WTC11 (cell line): Measurements from ENCODE around the gene R3HCC1L. TPM values are rescaled to one million over a fixed set of nuclear protein-coding genes. Genes with fewer than 3 reads are reported as not detected.

Experiments
- ATAC-seq: fragments of 200-7000 bp; cut with Tn5 transposase; 2 replicates; pipeline ENCODE4 v1.10.0; 2021; ENCODE audit warnings: mild to moderate bottlenecking, moderate library complexity
- CTCF ChIA-PET: fragments of 300-600 bp; sonication (Branson Sonifier 250); formaldehyde crosslinking; loops from one replicate; lab custom pipeline; 2021; ENCODE audit warnings: antibody characterized with exemption; lab: Charles Lee
- POLR2A ChIA-PET: fragments of 350-600 bp; sonication (Branson Sonifier 250); formaldehyde crosslinking; loops from one replicate; lab custom pipeline; 2021; ENCODE audit warnings: antibody characterized with exemption; lab: Charles Lee
- DNase-seq: peaks from one replicate; pipeline ENCODE4 v3.0.0; 2021; ENCODE audit warnings: low spot score
- H3K27ac Mint-ChIP-seq: 2 replicates; pipeline ENCODE4 v1.8.0; 2021; ENCODE audit warnings: mixed read lengths
- H3K27me3 Mint-ChIP-seq: 2 replicates; pipeline ENCODE4 v1.8.0; 2021; ENCODE audit warnings: low read depth, mild to moderate bottlenecking, moderate library complexity, mixed read lengths
- H3K36me3 Mint-ChIP-seq: 2 replicates; pipeline ENCODE4 v1.8.0; 2021; ENCODE audit warnings: mixed read lengths
- H3K4me1 Mint-ChIP-seq: 2 replicates; pipeline ENCODE4 v1.8.0; 2022; ENCODE audit warnings: mixed read lengths
- H3K4me3 Mint-ChIP-seq: 2 replicates; pipeline ENCODE4 v1.8.0; 2021; ENCODE audit warnings: mild to moderate bottlenecking, moderate library complexity, mixed read lengths
- H3K9me3 Mint-ChIP-seq: 2 replicates; pipeline ENCODE4 v1.8.0; 2021; ENCODE audit warnings: mixed read lengths
- ATF1 ChIP-seq: sonication (generic); formaldehyde crosslinking; IDR thresholded peaks from 2 replicates; pipeline ENCODE4 v1.8.1; 2023; ENCODE audit warnings: mild to moderate bottlenecking, moderate library complexity, missing genetic modification reagents
- ETV6 ChIP-seq: sonication (generic); formaldehyde crosslinking; IDR thresholded peaks from 2 replicates; pipeline ENCODE4 v1.8.1; 2022; ENCODE audit warnings: mild to moderate bottlenecking, missing genetic modification reagents
- FOXJ3 ChIP-seq: sonication (generic); formaldehyde crosslinking; IDR thresholded peaks from 2 replicates; pipeline ENCODE4 v1.9.0; 2021; ENCODE audit warnings: missing genetic modification reagents, mild to moderate bottlenecking, borderline replicate concordance
- FOXP1 ChIP-seq: sonication (generic); formaldehyde crosslinking; IDR thresholded peaks from 2 replicates; pipeline ENCODE4 v1.8.0; 2022; ENCODE audit warnings: missing genetic modification reagents, mild to moderate bottlenecking, moderate library complexity, borderline replicate concordance
- GTF2I ChIP-seq: fragments of 250-450 bp; sonication (Bioruptor Pico); conservative IDR thresholded peaks from 2 replicates; pipeline ENCODE4 v1.4.0; 2021; ENCODE audit warnings: mild to moderate bottlenecking
- IRF2 ChIP-seq: sonication (generic); formaldehyde crosslinking; IDR thresholded peaks from 2 replicates; pipeline ENCODE4 v1.8.0; 2022; ENCODE audit warnings: low read depth, missing genetic modification reagents, borderline replicate concordance
- JAZF1 ChIP-seq: fragments of 250-450 bp; sonication (Bioruptor Pico); IDR thresholded peaks from 2 replicates; pipeline ENCODE4 v1.9.0; 2021; ENCODE audit warnings: moderate library complexity, mild to moderate bottlenecking, inconsistent platforms
- JUN ChIP-seq: sonication (generic); formaldehyde crosslinking; IDR thresholded peaks from 2 replicates; pipeline ENCODE4 v1.8.0; 2023; ENCODE audit warnings: mild to moderate bottlenecking, missing genetic modification reagents
- MXD4 ChIP-seq: fragments of 250-450 bp; sonication (Bioruptor Pico); IDR thresholded peaks from 2 replicates; pipeline ENCODE4 v1.8.0; 2021; ENCODE audit warnings: mild to moderate bottlenecking, moderate library complexity, borderline replicate concordance
- MYBL2 ChIP-seq: sonication (generic); formaldehyde crosslinking; IDR thresholded peaks from 2 replicates; pipeline ENCODE4 v1.8.1; 2023; ENCODE audit warnings: mild to moderate bottlenecking, moderate library complexity, missing genetic modification reagents
- NR1H2 ChIP-seq: sonication (generic); formaldehyde crosslinking; IDR thresholded peaks from 2 replicates; pipeline ENCODE4 v1.9.0; 2021; ENCODE audit warnings: mild to moderate bottlenecking, moderate library complexity, missing genetic modification reagents
- NR3C1 ChIP-seq: sonication (generic); formaldehyde crosslinking; conservative IDR thresholded peaks from 2 replicates; pipeline ENCODE4 v1.8.1; 2023; ENCODE audit warnings: low read depth, mild to moderate bottlenecking, missing genetic modification reagents
- RORB ChIP-seq: fragments of 250-450 bp; sonication (Bioruptor Pico); IDR thresholded peaks from 2 replicates; pipeline ENCODE4 v1.9.0; 2021; ENCODE audit warnings: mild to moderate bottlenecking
- SMAD3 ChIP-seq: sonication (generic); formaldehyde crosslinking; IDR thresholded peaks from 2 replicates; pipeline ENCODE4 v1.8.0; 2022; ENCODE audit warnings: missing genetic modification reagents, mild to moderate bottlenecking, borderline replicate concordance
- SP1 ChIP-seq: sonication (generic); formaldehyde crosslinking; conservative IDR thresholded peaks from 2 replicates; pipeline ENCODE4 v1.8.1; 2022; ENCODE audit warnings: missing genetic modification reagents
- TCF7 ChIP-seq: sonication (generic); formaldehyde crosslinking; IDR thresholded peaks from 2 replicates; pipeline ENCODE4 v1.8.0; 2022; ENCODE audit warnings: mild to moderate bottlenecking, low read depth, missing genetic modification reagents, moderate library complexity
- ZBTB21 ChIP-seq: sonication (generic); formaldehyde crosslinking; IDR thresholded peaks from 2 replicates; pipeline ENCODE4 v1.8.1; 2023; ENCODE audit warnings: mild to moderate bottlenecking, missing genetic modification reagents, borderline replicate concordance
- ZNF138 ChIP-seq: sonication (generic); formaldehyde crosslinking; conservative IDR thresholded peaks from 2 replicates; pipeline ENCODE4 v1.8.1; 2022; ENCODE audit warnings: mild to moderate bottlenecking, moderate library complexity, missing genetic modification reagents
- ZNF232 ChIP-seq: sonication (generic); formaldehyde crosslinking; IDR thresholded peaks from 2 replicates; pipeline ENCODE4 v1.8.0; 2022; ENCODE audit warnings: mild to moderate bottlenecking, missing genetic modification reagents
- ZNF423 ChIP-seq: fragments of 250-450 bp; sonication (Bioruptor Pico); IDR thresholded peaks from 2 replicates; pipeline ENCODE4 v2.1.2; 2022; ENCODE audit warnings: mild to moderate bottlenecking, moderate library complexity
- total RNA-seq: library from RNA; stranded (reverse); gene quantifications from 3 replicates; pipeline ENCODE4 v1.2.3, GENCODE V29; 2021
- TF ChIP-seq, protein P1 (sequence below): fragments of 250-450 bp; sonication (Bioruptor Pico); conservative IDR thresholded peaks from 2 replicates; pipeline ENCODE4 v1.9.0; 2021; ENCODE audit warnings: mild to moderate bottlenecking
- TF ChIP-seq, protein P2 (sequence below): sonication (generic); formaldehyde crosslinking; conservative IDR thresholded peaks from 2 replicates; pipeline ENCODE4 v1.8.1; 2023; ENCODE audit warnings: mild to moderate bottlenecking, low read depth, missing genetic modification reagents, moderate library complexity
- TF ChIP-seq, protein P3 (sequence below): sonication (generic); formaldehyde crosslinking; IDR thresholded peaks from 2 replicates; pipeline ENCODE4 v1.8.1; 2022; ENCODE audit warnings: low read depth, mild to moderate bottlenecking, moderate library complexity, missing genetic modification reagents, borderline replicate concordance
- TF ChIP-seq, protein P4 (sequence below): sonication (generic); formaldehyde crosslinking; IDR thresholded peaks from 2 replicates; pipeline ENCODE4 v1.8.1; 2023; ENCODE audit warnings: mild to moderate bottlenecking, missing genetic modification reagents, moderate library complexity

Gene R3HCC1L
- total RNA-seq, 1 experiment from 2014 or later = 14.7 TPM

DNA sequence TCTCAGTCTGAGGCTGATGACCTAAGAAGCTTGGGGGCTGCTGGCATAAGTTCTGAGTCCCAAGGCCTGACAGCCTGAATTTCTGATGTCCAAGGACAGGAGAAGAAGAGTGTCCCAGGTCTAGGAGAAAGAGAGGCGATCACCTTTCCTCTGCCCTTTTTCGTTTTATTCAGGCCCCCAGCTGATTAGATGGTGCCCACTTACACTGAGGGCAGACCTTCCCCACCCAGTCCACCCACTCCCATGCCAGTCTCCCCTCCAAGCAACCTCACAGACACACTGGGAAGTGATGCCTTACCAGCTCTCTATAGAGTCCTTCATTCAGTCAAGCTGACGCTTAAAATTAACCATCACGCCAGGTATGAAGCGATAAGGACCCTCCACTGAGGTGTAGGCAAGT is 152.9 kb downstream of the R3HCC1L start:
- Mint-ChIP-seq H3K4me3 (no peak overlapping the region), H3K9me3 (no peaks in the 10 kb centered on the region)
- TF ChIP-seq JAZF1 (CRISPR knock-in tag) = no peak
- TF ChIP-seq, all 79 proteins: peak for 0
- ATAC-seq (no peak), DNase-seq (no peak)
- Mint-ChIP-seq H3K36me3 (no peaks in the 10 kb centered on the region), H3K4me1 (peaks cover 17% of the 10 kb centered on the region), H3K27ac (no peak overlapping the region), H3K27me3 (no peaks in the 10 kb centered on the region)
- ChIA-PET POLR2A (no interaction called here), CTCF (interaction anchor here (5.2 kb wide), 1 partner anchor 22 kb away, joined by 32 read pairs; no protein-coding TSS in a partner anchor)

DNA sequence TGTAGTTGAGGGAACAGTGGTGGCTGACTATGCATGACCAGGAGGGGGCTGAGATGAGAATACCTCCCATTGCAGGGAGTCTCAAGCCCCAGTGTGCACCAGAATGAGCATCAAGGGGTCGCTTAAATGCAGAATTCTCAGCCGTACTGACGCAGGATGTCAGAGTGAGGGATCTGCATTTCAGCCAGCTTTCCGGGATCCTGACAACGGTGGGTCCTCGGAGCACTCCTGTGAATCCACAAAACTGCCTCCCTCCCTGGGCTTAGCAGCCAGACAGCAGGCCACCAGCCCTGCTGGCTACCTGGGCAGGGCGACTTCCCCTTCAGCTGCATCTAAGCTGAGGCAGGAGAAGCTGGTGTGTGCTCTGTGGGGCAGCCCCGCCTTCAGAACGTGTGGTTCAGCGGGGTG is 155.3 kb downstream of the R3HCC1L start:
- Mint-ChIP-seq H3K36me3 (no peaks in the 10 kb centered on the region), H3K4me3 (no peak overlapping the region), H3K4me1 (peaks cover 17% of the 10 kb centered on the region), H3K9me3 (no peaks in the 10 kb centered on the region), H3K27me3 (no peaks in the 10 kb centered on the region), H3K27ac (no peak overlapping the region)
- TF ChIP-seq MXD4 (CRISPR knock-in tag) (no peak), ETV6 (CRISPR knock-in tag) (no peak), RORB (CRISPR knock-in tag) (no peak), ZNF423 (no peak), FOXP1 (CRISPR knock-in tag) (no peak), SP1 (no peak), JAZF1 (CRISPR knock-in tag) (no peak), JUN (CRISPR knock-in tag) (no peak), GTF2I (CRISPR knock-in tag) (no peak)
- TF ChIP-seq, protein P1, sequence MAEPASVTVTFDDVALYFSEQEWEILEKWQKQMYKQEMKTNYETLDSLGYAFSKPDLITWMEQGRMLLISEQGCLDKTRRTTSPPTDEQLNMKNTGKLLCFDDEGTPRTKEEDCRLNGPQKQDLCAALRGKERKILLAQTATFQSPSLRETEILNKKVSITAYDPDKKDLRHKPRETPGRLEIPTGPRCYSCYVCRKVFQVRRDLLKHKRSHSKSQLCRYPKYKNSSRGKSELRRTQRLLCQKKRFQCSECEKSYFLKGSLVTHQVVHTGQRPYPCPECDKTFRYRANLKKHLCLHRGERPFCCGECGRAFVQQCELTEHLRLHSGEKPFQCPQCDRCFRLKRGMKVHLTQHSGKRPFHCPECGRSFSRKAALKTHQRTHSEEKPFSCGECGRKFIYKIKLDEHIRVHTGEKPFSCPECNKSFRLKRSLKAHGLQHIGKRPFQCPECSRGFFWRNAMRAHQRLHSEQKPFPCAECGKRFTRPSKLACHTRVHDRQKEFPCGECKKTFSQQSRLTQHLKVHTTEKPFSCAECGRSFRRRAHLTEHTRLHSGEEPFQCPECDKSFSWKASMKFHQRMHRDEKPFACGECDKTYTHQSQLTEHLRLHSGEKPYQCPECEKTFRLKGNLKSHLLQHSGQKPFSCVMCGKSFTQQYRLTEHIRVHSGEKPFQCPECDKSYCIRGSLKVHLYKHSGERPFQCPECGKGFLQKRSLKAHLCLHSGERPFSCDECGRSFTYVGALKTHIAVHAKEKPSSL (CRISPR knock-in tag) = no peak
- POLR2A ChIA-PET = no interaction called here
- no peak for DNase-seq
- CTCF ChIA-PET = interaction anchor here (0.7 to 5.2 kb wide), 3 partner anchors 10 to 119 kb away, joined by 3 to 32 read pairs (median 4); no protein-coding TSS in a partner anchor
- ATAC-seq = peak; percentile 86

DNA sequence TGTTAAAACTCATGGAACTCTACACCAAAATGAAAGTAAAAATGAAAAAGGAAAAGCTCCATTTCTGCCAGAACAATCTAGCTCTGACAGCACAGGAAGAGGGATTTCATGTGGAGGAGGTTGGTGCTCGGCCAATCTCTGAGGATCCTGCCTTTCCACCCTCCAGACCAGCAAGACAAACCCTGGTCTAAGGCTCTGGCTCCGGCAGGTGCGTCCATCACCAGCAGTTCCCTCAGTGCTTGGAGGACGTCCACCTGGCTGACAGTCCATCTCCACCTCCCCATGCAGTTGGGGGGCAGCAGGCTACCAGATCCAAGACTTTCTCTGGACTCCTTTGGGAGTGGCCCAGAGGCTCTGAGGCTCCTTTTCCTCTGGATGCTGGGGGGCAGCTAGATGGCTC is 158.5 kb downstream of the R3HCC1L start:
- Mint-ChIP-seq H3K9me3 (no peaks in the 10 kb centered on the region), H3K36me3 (no peaks in the 10 kb centered on the region), H3K27ac (no peak overlapping the region), H3K27me3 (no peaks in the 10 kb centered on the region; the same call in 1 of the 2 replicates), H3K4me3 (no peak overlapping the region), H3K4me1 (peaks cover 34% of the 10 kb centered on the region)
- ATAC-seq (no peak), DNase-seq (no peak)
- ChIA-PET CTCF (interaction anchor here (1.3 to 2.5 kb wide), 4 partner anchors 16 to 123 kb away, joined by 3 to 15 read pairs (median 4); no protein-coding TSS in a partner anchor), POLR2A (no interaction called here)
- no peak for TF ChIP-seq FOXJ3
- no peak for TF ChIP-seq MYBL2 (CRISPR knock-in tag)
- TF ChIP-seq ZNF138 = no peak
- TF ChIP-seq, protein P2, sequence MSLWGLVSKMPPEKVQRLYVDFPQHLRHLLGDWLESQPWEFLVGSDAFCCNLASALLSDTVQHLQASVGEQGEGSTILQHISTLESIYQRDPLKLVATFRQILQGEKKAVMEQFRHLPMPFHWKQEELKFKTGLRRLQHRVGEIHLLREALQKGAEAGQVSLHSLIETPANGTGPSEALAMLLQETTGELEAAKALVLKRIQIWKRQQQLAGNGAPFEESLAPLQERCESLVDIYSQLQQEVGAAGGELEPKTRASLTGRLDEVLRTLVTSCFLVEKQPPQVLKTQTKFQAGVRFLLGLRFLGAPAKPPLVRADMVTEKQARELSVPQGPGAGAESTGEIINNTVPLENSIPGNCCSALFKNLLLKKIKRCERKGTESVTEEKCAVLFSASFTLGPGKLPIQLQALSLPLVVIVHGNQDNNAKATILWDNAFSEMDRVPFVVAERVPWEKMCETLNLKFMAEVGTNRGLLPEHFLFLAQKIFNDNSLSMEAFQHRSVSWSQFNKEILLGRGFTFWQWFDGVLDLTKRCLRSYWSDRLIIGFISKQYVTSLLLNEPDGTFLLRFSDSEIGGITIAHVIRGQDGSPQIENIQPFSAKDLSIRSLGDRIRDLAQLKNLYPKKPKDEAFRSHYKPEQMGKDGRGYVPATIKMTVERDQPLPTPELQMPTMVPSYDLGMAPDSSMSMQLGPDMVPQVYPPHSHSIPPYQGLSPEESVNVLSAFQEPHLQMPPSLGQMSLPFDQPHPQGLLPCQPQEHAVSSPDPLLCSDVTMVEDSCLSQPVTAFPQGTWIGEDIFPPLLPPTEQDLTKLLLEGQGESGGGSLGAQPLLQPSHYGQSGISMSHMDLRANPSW = no peak
- TF ChIP-seq ZBTB21 = no peak
- TF ChIP-seq ZNF232 (CRISPR knock-in tag) = no peak
- TF ChIP-seq TCF7 (CRISPR knock-in tag) = no peak
- no peak for TF ChIP-seq NR3C1 (CRISPR knock-in tag)
- TF ChIP-seq SMAD3 (CRISPR knock-in tag) = no peak
- TF ChIP-seq NR1H2 (CRISPR knock-in tag) = no peak
- TF ChIP-seq ATF1 (CRISPR knock-in tag) = no peak
- TF ChIP-seq ETV6 (CRISPR knock-in tag) = no peak
- TF ChIP-seq, protein P3, sequence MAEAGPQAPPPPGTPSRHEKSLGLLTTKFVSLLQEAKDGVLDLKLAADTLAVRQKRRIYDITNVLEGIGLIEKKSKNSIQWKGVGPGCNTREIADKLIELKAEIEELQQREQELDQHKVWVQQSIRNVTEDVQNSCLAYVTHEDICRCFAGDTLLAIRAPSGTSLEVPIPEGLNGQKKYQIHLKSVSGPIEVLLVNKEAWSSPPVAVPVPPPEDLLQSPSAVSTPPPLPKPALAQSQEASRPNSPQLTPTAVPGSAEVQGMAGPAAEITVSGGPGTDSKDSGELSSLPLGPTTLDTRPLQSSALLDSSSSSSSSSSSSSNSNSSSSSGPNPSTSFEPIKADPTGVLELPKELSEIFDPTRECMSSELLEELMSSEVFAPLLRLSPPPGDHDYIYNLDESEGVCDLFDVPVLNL = no peak
- TF ChIP-seq, protein P4, sequence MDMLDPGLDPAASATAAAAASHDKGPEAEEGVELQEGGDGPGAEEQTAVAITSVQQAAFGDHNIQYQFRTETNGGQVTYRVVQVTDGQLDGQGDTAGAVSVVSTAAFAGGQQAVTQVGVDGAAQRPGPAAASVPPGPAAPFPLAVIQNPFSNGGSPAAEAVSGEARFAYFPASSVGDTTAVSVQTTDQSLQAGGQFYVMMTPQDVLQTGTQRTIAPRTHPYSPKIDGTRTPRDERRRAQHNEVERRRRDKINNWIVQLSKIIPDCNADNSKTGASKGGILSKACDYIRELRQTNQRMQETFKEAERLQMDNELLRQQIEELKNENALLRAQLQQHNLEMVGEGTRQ (CRISPR knock-in tag) = no peak
- no peak for TF ChIP-seq IRF2
